ENCODE data around the gene NEMP2.

The NEMP2 gene

GRCh38 chr2:190456833-190457232 is 77.7 kb downstream of the NEMP2 start:
- no peak overlapping the region for H3K27ac ChIP-seq
- no peak for TF ChIP-seq CTCF (IDR thresholded peaks at IDR 0.05; ENCODE audit: low read depth, low read length)
- H3K9me3 ChIP-seq (ENCODE audit: severe bottlenecking): no peaks in the 10 kb centered on the region
- H3K27me3 ChIP-seq (ENCODE audit: insufficient read depth, low read depth, severe bottlenecking): no peaks in the 10 kb centered on the region
- peaks cover 2% of the 10 kb centered on the region; the same call in 1 of the 2 replicates for H3K36me3 ChIP-seq
- no peak overlapping the region for H3K4me3 ChIP-seq (ENCODE audit: low read depth, low read length)
- DNase-seq: no peak

GRCh38 chr2:190455358-190456095 is 79.0 kb downstream of the NEMP2 start:
- H3K36me3 ChIP-seq: peaks cover 2% of the 10 kb centered on the region; the same call in 1 of the 2 replicates
- DNase-seq: no peak
- no peak for TF ChIP-seq CTCF (IDR thresholded peaks at IDR 0.05; ENCODE audit: low read depth, low read length)
- H3K27ac ChIP-seq: no peak overlapping the region
- H3K27me3 ChIP-seq (ENCODE audit: insufficient read depth, low read depth, severe bottlenecking): no peaks in the 10 kb centered on the region
- H3K4me3 ChIP-seq (ENCODE audit: low read depth, low read length): no peak overlapping the region
- H3K9me3 ChIP-seq (ENCODE audit: severe bottlenecking): no peaks in the 10 kb centered on the region

- H3K27ac ChIP-seq: no peak overlapping the region
- H3K27me3 ChIP-seq (ENCODE audit: insufficient read depth, low read depth, severe bottlenecking): no peaks in the 10 kb centered on the region
- no peak for TF ChIP-seq CTCF (IDR thresholded peaks at IDR 0.05; ENCODE audit: low read depth, low read length)
- no peaks in the 10 kb centered on the region for H3K9me3 ChIP-seq (ENCODE audit: severe bottlenecking)
- no peak overlapping the region for H3K4me3 ChIP-seq (ENCODE audit: low read depth, low read length)
- DNase-seq: no peak
- peaks cover 2% of the 10 kb centered on the region; the same call in 1 of the 2 replicates for H3K36me3 ChIP-seq
Measured at GRCh38 chr2:190454795-190455194, 79.7 kb downstream of the NEMP2 start.
